Breast epithelium (tissue), 3 donors: Measurements from ENCODE around the gene APRT.

Experiments
- POLR2A ChIP-seq: fragments of 450-650 bp; IDR thresholded peaks from one replicate; pipeline ENCODE4 v1.6.1; 2016; ENCODE audit warnings: antibody characterized with exemption, mild to moderate bottlenecking, moderate library complexity
- POLR2AphosphoS5 ChIP-seq, 3 donors: sonication (generic); formaldehyde crosslinking; IDR thresholded peaks; one replicate each; pipeline ENCODE4 v1.6.1; 2017; ENCODE audit warnings: antibody characterized with exemption in 3 of 3
- TF ChIP-seq, protein P1 (sequence below), 3 donors: fragments of 450-650 bp; IDR thresholded peaks; one replicate each; pipeline ENCODE4 v1.5.1; 2016 to 2017; ENCODE audit warnings: antibody characterized with exemption in 3 of 3, mild to moderate bottlenecking in 3 of 3, moderate library complexity in 3 of 3

DNA sequence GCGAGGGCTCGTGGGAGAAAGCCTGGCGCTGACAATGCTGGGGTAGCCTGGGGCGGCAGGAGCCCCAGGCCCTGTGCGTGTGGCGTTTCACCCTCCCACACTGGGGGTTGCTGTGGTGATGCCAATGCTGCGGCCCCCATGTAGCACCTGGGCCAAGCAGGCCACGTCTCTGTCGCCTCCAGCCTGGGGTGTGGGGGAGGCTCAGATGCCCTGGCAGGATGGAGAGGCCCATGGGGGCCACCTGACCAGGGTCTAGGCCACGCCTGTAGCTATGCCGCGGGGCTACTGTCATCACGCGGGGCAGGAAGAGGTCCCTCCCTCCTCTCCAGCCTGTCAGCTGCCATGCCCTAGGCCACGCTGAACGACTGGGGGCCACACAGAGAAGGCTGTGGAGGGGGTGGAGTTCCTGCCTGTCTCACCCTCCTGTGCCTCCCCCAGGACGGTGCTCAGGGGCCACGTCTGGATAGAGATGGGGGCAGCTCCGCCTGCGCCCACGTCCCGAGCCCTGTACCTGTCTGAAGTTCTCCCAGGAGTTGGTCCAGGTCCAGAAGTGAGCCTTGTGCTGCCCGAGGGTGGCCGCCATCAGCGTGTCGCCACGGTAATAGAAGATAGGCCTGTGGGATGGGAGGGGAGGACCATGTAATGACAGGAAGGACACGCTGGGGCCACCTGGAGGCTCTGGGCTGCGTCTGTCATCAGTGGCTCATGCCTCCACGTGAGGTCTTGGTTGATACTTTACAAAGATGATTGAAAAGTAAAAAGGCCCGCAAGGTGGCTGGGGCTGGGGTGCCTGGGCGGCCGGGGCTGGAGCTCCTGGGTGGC lies 12.7 kb upstream of the APRT start:
- TF ChIP-seq, protein P1, sequence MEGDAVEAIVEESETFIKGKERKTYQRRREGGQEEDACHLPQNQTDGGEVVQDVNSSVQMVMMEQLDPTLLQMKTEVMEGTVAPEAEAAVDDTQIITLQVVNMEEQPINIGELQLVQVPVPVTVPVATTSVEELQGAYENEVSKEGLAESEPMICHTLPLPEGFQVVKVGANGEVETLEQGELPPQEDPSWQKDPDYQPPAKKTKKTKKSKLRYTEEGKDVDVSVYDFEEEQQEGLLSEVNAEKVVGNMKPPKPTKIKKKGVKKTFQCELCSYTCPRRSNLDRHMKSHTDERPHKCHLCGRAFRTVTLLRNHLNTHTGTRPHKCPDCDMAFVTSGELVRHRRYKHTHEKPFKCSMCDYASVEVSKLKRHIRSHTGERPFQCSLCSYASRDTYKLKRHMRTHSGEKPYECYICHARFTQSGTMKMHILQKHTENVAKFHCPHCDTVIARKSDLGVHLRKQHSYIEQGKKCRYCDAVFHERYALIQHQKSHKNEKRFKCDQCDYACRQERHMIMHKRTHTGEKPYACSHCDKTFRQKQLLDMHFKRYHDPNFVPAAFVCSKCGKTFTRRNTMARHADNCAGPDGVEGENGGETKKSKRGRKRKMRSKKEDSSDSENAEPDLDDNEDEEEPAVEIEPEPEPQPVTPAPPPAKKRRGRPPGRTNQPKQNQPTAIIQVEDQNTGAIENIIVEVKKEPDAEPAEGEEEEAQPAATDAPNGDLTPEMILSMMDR (IDR thresholded peaks at IDR 0.05) = no peak
- TF ChIP-seq POLR2A = no peak
- no peak for TF ChIP-seq POLR2AphosphoS5 (IDR thresholded peaks at IDR 0.05)
